Peyer's patch (tissue), 4 donors: ENCODE data around the gene NPPB. TPM values are rescaled to one million over a fixed set of nuclear protein-coding genes. Genes with fewer than 3 reads are reported as not detected.

Source experiments
- DNase-seq, 3 donors: peaks; one replicate each; pipeline ENCODE4 v3.0.0-alpha.2; 2017 to 2019
- H3K27ac ChIP-seq, 4 donors: fragments of 200-600 bp; sonication (generic); one replicate each; pipeline ENCODE4 v1.5.1; 2016 to 2019
- H3K27me3 ChIP-seq, 2 donors: fragments of 200-600 bp; sonication (generic); one replicate each; pipeline ENCODE4 v1.5.1; 2019
- H3K36me3 ChIP-seq, 3 donors: fragments of 200-600 bp; sonication (generic); one replicate each; pipeline ENCODE4 v1.5.1; 2016 to 2019
- H3K4me1 ChIP-seq, 4 donors: fragments of 200-600 bp; sonication (generic); one replicate each; pipeline ENCODE4 v1.5.1; 2016 to 2019
- H3K4me3 ChIP-seq, 4 donors: fragments of 200-600 bp; sonication (generic); 1 replicate in 3 of 4; 2 replicates in 1 of 4; pipeline ENCODE4 v1.5.1; 2016 to 2019; ENCODE audit warnings: mild to moderate bottlenecking in 1 of 4
- H3K9me3 ChIP-seq, 4 donors: fragments of 200-600 bp; sonication (generic); one replicate each; pipeline ENCODE4 v1.5.1; 2016 to 2019; ENCODE audit warnings: mild to moderate bottlenecking in 1 of 4
- CTCF ChIP-seq, 6 experiments: fragments of 450-650 bp in 4 of 6; fragments of 200-600 bp in 2 of 6; sonication (generic) in 1 of 6; IDR thresholded peaks; one replicate each; pipeline ENCODE4 v1.5.1; 2017 to 2019; ENCODE audit warnings: antibody characterized with exemption in 6 of 6, mild to moderate bottlenecking in 3 of 6, moderate library complexity in 1 of 6
- POLR2A ChIP-seq, 2 donors: fragments of 450-650 bp; IDR thresholded peaks; one replicate each; pipeline ENCODE4 v1.5.1; 2017; ENCODE audit warnings: antibody characterized with exemption in 2 of 2, mild to moderate bottlenecking in 2 of 2, moderate library complexity in 2 of 2
- total RNA-seq, 4 donors: library from RNA; depleted of rRNA; stranded (reverse); fragments of >200 nt; gene quantifications; one replicate each; pipeline ENCODE4 v1.1.0, GENCODE V29; 2016

The NPPB gene
- total RNA-seq, 4 donors from 2014 or later = not detected

- Histone ChIP-seq H3K27ac (no peak overlapping the region), H3K4me3 (no peak overlapping the region), H3K36me3 (no peaks in the 10 kb centered on the region), H3K27me3 (peaks cover 0 to 15% of the 10 kb centered on the region in 2 donors), H3K4me1 (no peaks in the 10 kb centered on the region), H3K9me3 (no peaks in the 10 kb centered on the region)
- no peak for TF ChIP-seq POLR2A (IDR thresholded peaks at IDR 0.05)
- no peak for TF ChIP-seq CTCF (IDR thresholded peaks at IDR 0.05)
- no peak for DNase-seq
Observed at GRCh38 chr1:11854519-11854918, 4.2 kb downstream of the NPPB start.

GRCh38 chr1:11851180-11851579 lies 7.6 kb downstream of the NPPB start:
- TF ChIP-seq CTCF (IDR thresholded peaks at IDR 0.05) (no peak), POLR2A (IDR thresholded peaks at IDR 0.05) (no peak)
- Histone ChIP-seq H3K36me3 (peaks cover 0 to 7% (median 0%) of the 10 kb centered on the region in 3 donors), H3K27ac (no peak overlapping the region), H3K4me1 (no peaks in the 10 kb centered on the region), H3K9me3 (no peaks in the 10 kb centered on the region), H3K4me3 (no peak overlapping the region), H3K27me3 (no peaks in the 10 kb centered on the region)
- DNase-seq = no peak

- Histone ChIP-seq H3K36me3 (peaks cover 0 to 7% (median 0%) of the 10 kb centered on the region in 3 donors), H3K9me3 (no peaks in the 10 kb centered on the region), H3K27me3 (no peaks in the 10 kb centered on the region), H3K4me3 (no peak overlapping the region), H3K27ac (no peak overlapping the region), H3K4me1 (no peaks in the 10 kb centered on the region)
- no peak for TF ChIP-seq CTCF (IDR thresholded peaks at IDR 0.05)
- TF ChIP-seq POLR2A (IDR thresholded peaks at IDR 0.05) = no peak
- DNase-seq = no peak
Observed at GRCh38 chr1:11850156-11850555, 8.6 kb downstream of the NPPB start.

GRCh38 chr1:11848373-11848700 lies 10.4 kb downstream of the NPPB start:
- H3K9me3 ChIP-seq = no peaks in the 10 kb centered on the region
- TF ChIP-seq CTCF (IDR thresholded peaks at IDR 0.05) = no peak
- no peak for TF ChIP-seq POLR2A (IDR thresholded peaks at IDR 0.05)
- H3K4me3 ChIP-seq = no peak overlapping the region
- H3K4me1 ChIP-seq = no peaks in the 10 kb centered on the region
- no peak overlapping the region for H3K27ac ChIP-seq
- H3K36me3 ChIP-seq = peaks cover 0 to 20% (median 0%) of the 10 kb centered on the region in 3 donors
- H3K27me3 ChIP-seq = no peaks in the 10 kb centered on the region
- DNase-seq = no peak

- H3K4me3 ChIP-seq = no peak within 1 kb of the TSS
- H3K4me1 ChIP-seq = no peaks in the 10 kb centered on the region
- DNase-seq = no peak
- no peaks in the 10 kb centered on the region for H3K9me3 ChIP-seq
- H3K27me3 ChIP-seq = no peaks in the 10 kb centered on the region
- TF ChIP-seq CTCF (IDR thresholded peaks at IDR 0.05) (no peak), POLR2A (IDR thresholded peaks at IDR 0.05) (no peak)
- no peak within 1 kb of the TSS for H3K27ac ChIP-seq
- peaks cover 0 to 25% (median 0%) of the 10 kb centered on the region in 3 donors for H3K36me3 ChIP-seq
Observed at GRCh38 chr1:11847667-11848372, 10.9 kb downstream of the NPPB start, which contains the start of gene NPPA. TSS of gene NPPA (minus strand) at chr1:11847783. CDS start at chr1:11847684, 99 bp downstream.
